H1 (cell line): Measurements from ENCODE around the gene HMGB4. TPM values are rescaled to one million over a fixed set of nuclear protein-coding genes. Genes with fewer than 3 reads are reported as not detected.

ENCODE experiments used
- CTCF ChIA-PET: fragments of 300-600 bp; sonication (Branson Sonifier 250); formaldehyde crosslinking; loops from one replicate; lab custom pipeline; 2021; ENCODE audit not compliant: partially characterized antibody; lab: Charles Lee
- POLR2A ChIA-PET: fragments of 300-600 bp; sonication (Branson Sonifier 250); formaldehyde crosslinking; loops from one replicate; lab custom pipeline; 2021; ENCODE audit warnings: inconsistent platforms; ENCODE audit not compliant: partially characterized antibody; lab: Charles Lee
- DNase-seq, 2 experiments: peaks; one replicate each; pipeline versions ENCODE4 v3.0.0 to v3.0.0-alpha.2; 2010 to 2022; ENCODE audit warnings: low spot score in 2 of 2, low read depth in 1 of 2, mixed read lengths in 1 of 2
- FAIRE-seq: peaks from 2 replicates; lab custom pipeline; 2011; peaks lifted over from hg19 to GRCh38; lab: Jason Lieb, UNC
- H2AFZ ChIP-seq: 2 replicates; pipeline ENCODE4 v1.8.1; 2012; ENCODE audit warnings: low read length, inconsistent platforms
- H2AK5ac ChIP-seq: 2 replicates; pipeline ENCODE4 v1.6.1; 2013; ENCODE audit warnings: low read depth, low read length
- H2BK120ac ChIP-seq: replicated peaks from 2 replicates; pipeline ENCODE3; 2013; ENCODE audit warnings: low read depth, low read length, inconsistent platforms
- H2BK12ac ChIP-seq: 2 replicates; pipeline ENCODE4 v1.6.1; 2013; ENCODE audit warnings: low read depth, low read length
- H2BK15ac ChIP-seq: 2 replicates; pipeline ENCODE4 v1.6.1; 2013; ENCODE audit warnings: low read length
- H2BK20ac ChIP-seq: 2 replicates; pipeline ENCODE4 v1.6.1; 2013; ENCODE audit warnings: low read length
- H2BK5ac ChIP-seq: 2 replicates; pipeline ENCODE4 v1.6.1; 2013; ENCODE audit warnings: low read depth, low read length
- H3K14ac ChIP-seq: 2 replicates; pipeline ENCODE4 v1.6.1; 2013; ENCODE audit warnings: inconsistent platforms; ENCODE audit not compliant: insufficient read length
- H3K18ac ChIP-seq: 2 replicates; pipeline ENCODE4 v1.6.1; 2013; ENCODE audit warnings: low read length; ENCODE audit errors: extremely low read depth
- H3K23ac ChIP-seq: 2 replicates; pipeline ENCODE4 v1.6.1; 2013; ENCODE audit warnings: inconsistent platforms; ENCODE audit not compliant: insufficient read length
- H3K23me2 ChIP-seq: 2 replicates; pipeline ENCODE4 v1.6.1; 2013; ENCODE audit warnings: low read depth, low read length
- H3K27ac ChIP-seq: 2 replicates; pipeline ENCODE4 v1.6.1; 2011; ENCODE audit warnings: low read depth, low read length, inconsistent platforms
- H3K27me3 ChIP-seq, 4 experiments: replicated peaks in 1 of 4; 1 replicate in 1 of 4; 2 replicates in 3 of 4; pipeline versions ENCODE4 v1.6.1 to v1.8.1; 2011 to 2013; ENCODE audit warnings: low read length in 3 of 4, mild to moderate bottlenecking in 3 of 4, inconsistent platforms in 2 of 4, mixed read lengths in 2 of 4, moderate library complexity in 1 of 4; ENCODE audit not compliant: control insufficient read depth in 3 of 4, insufficient read depth in 3 of 4; ENCODE audit errors: extremely low read depth in 1 of 4
- H3K36me3 ChIP-seq, 4 experiments: 2 replicates each; pipeline versions ENCODE4 v1.6.1 to v1.8.1; 2011 to 2013; ENCODE audit warnings: mild to moderate bottlenecking in 4 of 4, low read length in 3 of 4, moderate library complexity in 2 of 4, control low read depth in 1 of 4, inconsistent platforms in 1 of 4; ENCODE audit not compliant: insufficient read depth in 4 of 4, control insufficient read depth in 2 of 4
- H3K4ac ChIP-seq: replicated peaks from 2 replicates; pipeline ENCODE3; 2013; ENCODE audit warnings: low read length, low read depth, mixed read lengths, inconsistent platforms; ENCODE audit not compliant: insufficient read length
- H3K4me1 ChIP-seq, 4 experiments: replicated peaks in 1 of 4; 1 replicate in 1 of 4; 2 replicates in 3 of 4; pipeline versions ENCODE4 v1.6.1 to v1.8.1; 2011 to 2013; ENCODE audit warnings: low read length in 3 of 4, inconsistent platforms in 2 of 4, mixed read lengths in 1 of 4; ENCODE audit not compliant: insufficient read depth in 4 of 4, control insufficient read depth in 3 of 4
- H3K4me2 ChIP-seq, 2 experiments: 2 replicates each; pipeline versions ENCODE4 v1.6.1 to v1.8.1; 2011 to 2013; ENCODE audit warnings: low read depth in 2 of 2, low read length in 2 of 2, control low read depth in 1 of 2, inconsistent platforms in 1 of 2, mild to moderate bottlenecking in 1 of 2; ENCODE audit not compliant: insufficient read depth in 1 of 2
- H3K4me3 ChIP-seq, 4 experiments: fragments of 200-600, 300-600 bp in 1 of 4; sonication (generic), shearing (Covaris generic), sonication (Bioruptor Twin) in 1 of 4; 2 replicates each; pipeline versions ENCODE4 v1.5.1 to v1.8.1; 2011 to 2016; ENCODE audit warnings: low read length in 4 of 4, low read depth in 3 of 4, control low read depth in 2 of 4, inconsistent platforms in 2 of 4, mild to moderate bottlenecking in 2 of 4, mixed read lengths in 1 of 4, moderate library complexity in 1 of 4; ENCODE audit not compliant: insufficient read depth in 2 of 4; ENCODE audit errors: extremely low read depth in 1 of 4
- H3K56ac ChIP-seq: replicated peaks from 2 replicates; pipeline ENCODE3; 2013; ENCODE audit warnings: low read depth, mild to moderate bottlenecking, mixed read lengths, low read length, inconsistent platforms; ENCODE audit not compliant: insufficient read length
- H3K79me1 ChIP-seq: 2 replicates; pipeline ENCODE4 v1.6.1; 2013; ENCODE audit warnings: low read depth, low read length, control low read depth
- H3K79me2 ChIP-seq, 2 experiments: 2 replicates each; pipeline versions ENCODE4 v1.6.1 to v1.8.1; 2012 to 2013; ENCODE audit warnings: low read length in 2 of 2, mild to moderate bottlenecking in 2 of 2, inconsistent platforms in 1 of 2; ENCODE audit not compliant: insufficient read depth in 2 of 2, control insufficient read depth in 1 of 2
- H3K9ac ChIP-seq, 4 experiments: replicated peaks in 1 of 4; 1 replicate in 1 of 4; 2 replicates in 3 of 4; pipeline versions ENCODE4 v1.6.1 to v1.8.1; 2011 to 2013; ENCODE audit warnings: low read depth in 3 of 4, low read length in 3 of 4, control low read depth in 2 of 4, mild to moderate bottlenecking in 2 of 4, moderate library complexity in 2 of 4, inconsistent platforms in 1 of 4; ENCODE audit errors: extremely low read depth in 1 of 4
- H3K9me3 ChIP-seq, 2 experiments: 2 replicates each; pipeline versions ENCODE4 v1.6.1 to v1.8.1; 2012 to 2013; ENCODE audit warnings: mild to moderate bottlenecking in 2 of 2, moderate library complexity in 2 of 2, control low read depth in 1 of 2, inconsistent platforms in 1 of 2, low read depth in 1 of 2, low read length in 1 of 2, mixed read lengths in 1 of 2; ENCODE audit not compliant: insufficient read depth in 2 of 2
- H4K20me1 ChIP-seq, 2 experiments: replicated peaks in 1 of 2; 2 replicates each; pipeline versions ENCODE3 to v1.8.1; 2011 to 2013; ENCODE audit warnings: inconsistent platforms in 2 of 2, low read length in 2 of 2, mild to moderate bottlenecking in 1 of 2; ENCODE audit not compliant: insufficient read depth in 2 of 2, control insufficient read depth in 1 of 2
- H4K5ac ChIP-seq: 2 replicates; pipeline ENCODE4 v1.6.1; 2013; ENCODE audit warnings: low read length, low read depth, mixed read lengths, inconsistent platforms; ENCODE audit not compliant: insufficient read length
- H4K8ac ChIP-seq: 2 replicates; pipeline ENCODE4 v1.8.0; 2013; ENCODE audit warnings: mild to moderate bottlenecking, moderate library complexity, low read length, inconsistent platforms; ENCODE audit not compliant: insufficient read depth; ENCODE audit errors: extremely low read depth
- H4K91ac ChIP-seq: replicated peaks from 2 replicates; pipeline ENCODE3; 2013; ENCODE audit warnings: low read length, mixed read lengths, inconsistent platforms; ENCODE audit not compliant: insufficient read length
- CTCF ChIP-seq, 3 experiments: IDR thresholded peaks; 1 replicate in 2 of 3; 2 replicates in 1 of 3; pipeline versions ENCODE4 v1.5.1 to v1.6.1; 2011; ENCODE audit warnings: low read length in 3 of 3, mild to moderate bottlenecking in 3 of 3, inconsistent platforms in 2 of 3, low read depth in 1 of 3, moderate library complexity in 1 of 3; ENCODE audit not compliant: insufficient read depth in 1 of 3; ENCODE audit errors: control extremely low read depth in 1 of 3
- GABPA ChIP-seq: IDR thresholded peaks from 2 replicates; pipeline ENCODE4 v1.6.1; 2011; ENCODE audit warnings: mild to moderate bottlenecking, low read length, moderate library complexity, borderline replicate concordance; ENCODE audit not compliant: insufficient read depth
- HDAC2 ChIP-seq, 2 experiments: fragments of 300-600 bp in 1 of 2; sonication (generic) in 1 of 2; IDR thresholded peaks; 2 replicates each; pipeline ENCODE4 v1.6.1; 2011 to 2012; ENCODE audit warnings: low read depth in 2 of 2, low read length in 2 of 2, mild to moderate bottlenecking in 2 of 2, moderate library complexity in 2 of 2, borderline replicate concordance in 1 of 2, inconsistent platforms in 1 of 2
- JUN ChIP-seq: IDR thresholded peaks from 2 replicates; pipeline ENCODE4 v1.6.1; 2011; ENCODE audit warnings: low read depth, mild to moderate bottlenecking, improper control_type of control experiment, low read length
- KDM5A ChIP-seq: fragments of 200-600 bp; IDR thresholded peaks from 2 replicates; pipeline ENCODE4 v1.7.1; 2012; ENCODE audit warnings: mild to moderate bottlenecking, low read length, inconsistent platforms, mixed read lengths
- MAX ChIP-seq: IDR thresholded peaks from 2 replicates; pipeline ENCODE4 v1.6.1; 2012; ENCODE audit warnings: inconsistent platforms
- RFX5 ChIP-seq: IDR thresholded peaks from 2 replicates; pipeline ENCODE4 v1.6.1; 2011; ENCODE audit warnings: low read depth, low read length, improper control_type of control experiment, borderline replicate concordance
- SIRT6 ChIP-seq: IDR thresholded peaks from one replicate; pipeline ENCODE4 v1.7.1; 2012; ENCODE audit warnings: low read length, inconsistent platforms
- SRF ChIP-seq: IDR thresholded peaks from 2 replicates; pipeline ENCODE4 v1.6.1; 2011; ENCODE audit warnings: mild to moderate bottlenecking, low read depth, low read length, moderate library complexity
- TAF1 ChIP-seq: IDR thresholded peaks from 2 replicates; pipeline ENCODE4 v1.6.1; 2011; ENCODE audit warnings: mild to moderate bottlenecking, low read depth, low read length
- WGBS, 2 experiments: shearing (Covaris generic) in 1 of 2; methylation state at CpG; one replicate each; pipeline versions ENCODE4 v1.1.6 to v1.1.7; 2013 to 2015; ENCODE audit warnings: low lambda C conversion rate in 2 of 2, mixed read lengths in 2 of 2, inconsistent platforms in 1 of 2, low coverage in 1 of 2, missing lambda C conversion rate in 1 of 2; ENCODE audit not compliant: insufficient replicate concordance in 2 of 2, insufficient coverage in 1 of 2, insufficient read length in 1 of 2; ENCODE audit errors: extremely low coverage in 1 of 2, missing lambda C conversion rate in 1 of 2; 5-methylcytosine and 5-hydroxymethylcytosine counted together
- polyA plus RNA-seq, 7 experiments: library from polyadenylated mRNA; depleted of rRNA in 3 of 7; stranded (reverse) in 5 of 7; unstranded in 2 of 7; fragments of >200 nt in 5 of 7; fragments of 200-250 nt in 2 of 7; gene quantifications; 1 replicate in 5 of 7; 2 replicates in 1 of 7; 4 replicates in 1 of 7; pipeline versions ENCODE4 v1.2.1 to v1.2.3, GENCODE V29; 2011 to 2013; ENCODE audit warnings: missing spikeins in 2 of 7, mixed read lengths in 2 of 7
- total RNA-seq: library from RNA; stranded (reverse); fragmentation: NEBNext Ultra II Directional; extraction: Animal tissue kit (Norgen Biotek cat#: 25700); gene quantifications from 2 replicates; pipeline ENCODE4 v1.2.1, GENCODE V29; 2021

The HMGB4 gene
- total and polyA plus RNA-seq, 2 of the 8 experiments (the other 6 are each of a cell fraction or from before 2014, with no cell fraction given), result not detected

- CTCF ChIA-PET, result interaction anchor here (1.1 to 1.2 kb wide), 2 partner anchors 111 to 269 kb away, joined by 3 read pairs; no protein-coding TSS in a partner anchor
- no peak overlapping the region for H2BK15ac ChIP-seq
- TF ChIP-seq TAF1 (no peak), CTCF (IDR thresholded peaks at IDR 0.05; ENCODE audit: control extremely low read depth in 1 of 3, insufficient read depth in 1 of 3, low read depth in 1 of 3, low read length in 3 of 3) (no peak), KDM5A (no peak), RFX5 (no peak), JUN (no peak), GABPA (no peak), SRF (no peak), SIRT6 (no peak), MAX (no peak), HDAC2 (IDR thresholded peaks at IDR 0.05; ENCODE audit: borderline replicate concordance in 1 of 2, low read depth in 2 of 2, low read length in 2 of 2) (no peak)
Measured at GRCh38 chr1:33902486-33903209, 38.8 kb downstream of the HMGB4 start.

More at GRCh38 chr1:33902486-33903209, 38.8 kb downstream of the HMGB4 start:
- no peak overlapping the region for H4K5ac ChIP-seq
- H4K8ac ChIP-seq, result no peak overlapping the region
- H3K79me1 ChIP-seq, result no peaks in the 10 kb centered on the region; the same call in 1 of the 2 replicates
- DNase-seq (no peak), FAIRE-seq (no peak)
- H3K27ac ChIP-seq, result no peak overlapping the region
- POLR2A ChIA-PET, result no interaction called here
- no peak overlapping the region for H3K14ac ChIP-seq
- no peaks in the 10 kb centered on the region for H3K9me3 ChIP-seq
- H3K36me3 ChIP-seq, result no peaks in the 10 kb centered on the region
- no peaks in the 10 kb centered on the region for H3K23me2 ChIP-seq
- H4K91ac ChIP-seq, result no peak overlapping the region
- no peak overlapping the region for H2BK120ac ChIP-seq
- H4K20me1 ChIP-seq, result peaks cover 0 to under 1% of the 10 kb centered on the region in 2 experiments
- H3K4me3 ChIP-seq, result no peak overlapping the region
- H2BK5ac ChIP-seq, result no peak overlapping the region
- no peaks in the 10 kb centered on the region for H3K27me3 ChIP-seq
- no peak overlapping the region for H3K18ac ChIP-seq
- no peak overlapping the region for H2BK20ac ChIP-seq
- no peaks in the 10 kb centered on the region for H3K79me2 ChIP-seq
- no peak overlapping the region for H3K56ac ChIP-seq
- 89% methylated on average over 6 of the region's 6 CpGs; no CpG with 5 or more reads in 1 of the 2 experiments for WGBS, 2 experiments
- H3K4me1 ChIP-seq, result no peaks in the 10 kb centered on the region
- H2BK12ac ChIP-seq, result no peak overlapping the region
- H2AK5ac ChIP-seq, result no peak overlapping the region
- no peak overlapping the region for H3K4ac ChIP-seq
- no peak overlapping the region for H3K4me2 ChIP-seq
- H2AFZ ChIP-seq, result no peak overlapping the region
- no peak overlapping the region for H3K23ac ChIP-seq
- H3K9ac ChIP-seq, result no peak overlapping the region
